COLO829 (cell line): Measurements from ENCODE around the gene DEK.
"Not testable (repeated sequence)": the region's sequence is repeated elsewhere in the genome, so short reads cannot be mapped to it uniquely, and the experiment has no call there.

ENCODE experiments used
- DNase-seq: peaks from one replicate; pipeline ENCODE4 v3.0.0; 2012; ENCODE audit warnings: low spot score

DEK gene

GRCh38 chr6:18192026-18192425, 72.3 kb downstream of the DEK start:
- no peak for DNase-seq

DNA sequence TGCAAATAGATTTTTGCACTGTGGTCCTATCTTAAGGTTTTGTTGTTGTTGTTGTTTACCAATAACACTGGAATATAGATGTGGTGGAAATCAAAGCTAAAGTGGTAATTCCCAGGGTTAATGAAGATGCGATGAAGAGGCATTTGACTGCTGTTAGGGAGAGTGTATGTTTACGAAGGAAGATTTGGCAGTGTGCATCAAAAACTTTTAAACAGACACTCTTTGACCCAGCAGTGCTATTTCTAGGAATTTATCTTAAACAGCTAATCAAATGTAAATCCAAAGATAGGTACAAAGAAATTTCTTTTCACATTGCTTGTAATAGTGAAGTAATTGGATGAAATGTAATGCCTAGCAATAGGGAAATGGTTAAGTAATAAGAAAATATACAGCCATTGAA, 75.1 kb downstream of the DEK start:
- no peak for DNase-seq

DNA sequence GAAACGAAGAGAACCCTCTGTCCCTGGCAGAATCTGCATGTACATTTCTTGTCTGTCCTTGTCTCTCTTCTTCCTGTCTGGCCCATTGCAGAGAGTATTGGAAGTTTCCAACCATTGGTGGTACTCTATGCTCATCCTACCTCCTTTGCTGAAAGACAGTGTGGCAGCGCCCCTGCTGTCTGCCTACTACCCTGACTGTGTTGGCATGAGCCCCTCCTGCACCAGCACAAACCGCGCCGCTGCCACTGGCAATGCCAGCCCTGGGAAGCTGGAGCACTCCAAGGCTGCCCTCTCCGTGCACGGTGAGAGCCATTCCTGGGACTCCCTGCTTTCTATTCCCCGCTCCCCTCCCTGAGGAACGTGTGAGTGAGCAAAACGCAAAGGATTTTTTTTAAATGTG, 76.6 kb downstream of the DEK start:
- DNase-seq: no peak

DNA sequence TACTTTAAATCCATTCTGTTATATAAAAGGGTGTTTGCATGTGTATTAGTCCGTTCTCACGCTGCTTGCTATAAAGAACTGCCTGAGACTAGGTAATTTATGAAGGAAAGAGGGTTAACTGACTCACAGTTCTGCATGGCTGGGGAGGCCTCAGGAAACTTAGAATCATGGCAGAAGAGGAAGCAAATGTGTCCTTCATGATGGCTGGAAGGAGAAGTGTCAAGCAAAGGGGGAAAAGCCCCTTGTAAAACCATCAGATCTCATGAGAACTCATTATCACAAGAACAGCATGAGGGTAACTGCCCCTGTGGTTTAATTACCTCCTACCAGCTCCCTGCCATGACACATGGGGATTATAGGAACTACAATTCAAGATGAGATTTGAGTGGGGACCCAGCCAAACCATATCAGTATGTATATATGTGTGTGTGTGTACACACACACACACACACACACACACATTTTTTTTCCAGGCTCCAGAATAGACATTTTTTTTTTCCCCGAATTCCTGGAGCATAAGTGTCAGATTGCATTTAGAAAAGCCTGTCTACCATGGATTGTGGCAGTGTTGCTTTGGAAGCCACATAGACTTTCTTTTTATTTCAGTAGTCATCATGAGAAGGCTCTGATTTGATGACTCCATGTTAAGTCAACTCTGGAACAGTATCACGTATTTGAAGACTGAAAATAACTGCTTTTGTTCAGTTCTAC, 77.6 kb downstream of the DEK start:
- no peak for DNase-seq

- no peak for DNase-seq
Observed at GRCh38 chr6:18186033-18186432, 78.3 kb downstream of the DEK start.

DNA sequence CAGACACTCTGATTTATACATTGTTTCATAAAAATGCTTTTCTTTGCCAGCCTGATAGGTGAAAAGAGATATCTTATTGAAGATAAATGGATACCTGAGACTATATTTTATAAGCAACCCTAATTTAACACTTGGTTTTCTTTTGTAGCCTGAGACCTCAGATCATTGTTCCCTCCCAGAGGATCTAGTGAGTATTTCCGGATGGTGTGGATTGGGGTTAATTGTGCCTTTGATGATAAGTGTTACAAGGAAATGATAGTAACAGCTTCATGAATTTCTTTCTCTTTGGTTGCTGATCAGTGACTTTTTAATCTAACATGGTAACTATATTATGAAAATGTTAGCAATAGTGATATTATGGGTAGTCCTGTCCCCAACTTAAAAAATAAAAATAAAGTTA, 78.7 kb downstream of the DEK start:
- no peak for DNase-seq

- no peak for DNase-seq
Observed at GRCh38 chr6:18183766-18184165, 80.6 kb downstream of the DEK start.

GRCh38 chr6:18182568-18182967, 81.8 kb downstream of the DEK start:
- no peak for DNase-seq

DNA sequence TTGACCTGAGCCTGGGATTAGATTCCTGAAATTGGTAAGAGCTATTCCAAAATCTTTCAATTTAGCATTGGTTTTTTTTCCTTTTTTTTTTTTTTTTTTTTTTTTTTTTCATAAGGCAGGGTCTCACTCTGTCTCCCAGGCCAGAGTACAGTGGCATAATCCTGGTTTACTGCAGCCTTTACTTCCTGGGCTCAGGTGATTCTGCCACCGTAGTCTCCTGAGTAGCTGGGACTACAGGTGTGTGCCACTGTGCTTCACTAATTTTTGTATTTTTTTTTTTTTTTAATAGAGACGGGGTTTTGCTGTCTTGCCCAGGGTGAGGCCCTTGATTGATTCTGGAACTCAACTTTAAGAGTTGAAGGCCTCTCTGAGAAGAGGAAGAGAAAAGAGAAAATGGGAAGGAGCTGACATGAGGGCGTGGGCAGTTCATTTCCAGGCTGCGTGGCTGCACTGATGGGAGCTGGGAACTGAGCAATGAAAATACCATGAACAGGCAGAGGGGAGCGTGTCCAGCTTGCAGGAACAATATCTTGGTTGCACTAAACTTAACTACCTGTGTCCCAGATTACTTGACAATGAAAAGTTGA, 84.5 kb downstream of the DEK start:
- no peak for DNase-seq

- DNase-seq: no peak
Observed at GRCh38 chr6:18178960-18179615, 85.2 kb downstream of the DEK start.

- DNase-seq: no peak
Observed at GRCh38 chr6:18177286-18177965, 86.9 kb downstream of the DEK start.

DNA sequence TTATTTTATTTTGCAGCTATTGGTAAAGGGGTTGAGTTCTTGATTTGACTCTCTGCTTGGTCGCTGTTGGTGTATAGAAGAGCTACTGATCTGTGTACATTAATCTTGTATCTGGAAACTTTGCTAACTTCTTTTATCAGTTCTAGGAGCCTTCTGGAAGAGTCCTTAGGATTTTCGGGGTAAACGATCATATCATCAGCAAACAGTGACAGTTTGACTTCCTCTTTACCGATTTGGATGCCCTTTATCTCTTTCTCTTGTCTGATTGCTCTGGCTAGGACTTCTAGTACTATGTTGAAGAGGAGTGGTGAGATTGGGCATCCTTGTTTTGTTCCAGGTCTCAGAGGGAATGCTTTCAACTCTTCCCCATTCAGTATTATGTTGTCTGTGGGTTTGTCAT, 88.1 kb downstream of the DEK start:
- DNase-seq: not testable (repeated sequence)
